ENCODE data around the gene XRCC5.

- no peak for TF ChIP-seq CTCF (IDR thresholded peaks at IDR 0.05)
- no peak for TF ChIP-seq POLR2A (IDR thresholded peaks at IDR 0.05)
These were observed 39.8 kb downstream of the XRCC5 start for GRCh38 chr2:216148983-216149382.
